ENCODE data around the gene EGFL8.
"Not testable (repeated sequence)": the region's sequence is repeated elsewhere in the genome, so short reads cannot be mapped to it uniquely, and the experiment has no call there.

EGFL8 gene

DNA sequence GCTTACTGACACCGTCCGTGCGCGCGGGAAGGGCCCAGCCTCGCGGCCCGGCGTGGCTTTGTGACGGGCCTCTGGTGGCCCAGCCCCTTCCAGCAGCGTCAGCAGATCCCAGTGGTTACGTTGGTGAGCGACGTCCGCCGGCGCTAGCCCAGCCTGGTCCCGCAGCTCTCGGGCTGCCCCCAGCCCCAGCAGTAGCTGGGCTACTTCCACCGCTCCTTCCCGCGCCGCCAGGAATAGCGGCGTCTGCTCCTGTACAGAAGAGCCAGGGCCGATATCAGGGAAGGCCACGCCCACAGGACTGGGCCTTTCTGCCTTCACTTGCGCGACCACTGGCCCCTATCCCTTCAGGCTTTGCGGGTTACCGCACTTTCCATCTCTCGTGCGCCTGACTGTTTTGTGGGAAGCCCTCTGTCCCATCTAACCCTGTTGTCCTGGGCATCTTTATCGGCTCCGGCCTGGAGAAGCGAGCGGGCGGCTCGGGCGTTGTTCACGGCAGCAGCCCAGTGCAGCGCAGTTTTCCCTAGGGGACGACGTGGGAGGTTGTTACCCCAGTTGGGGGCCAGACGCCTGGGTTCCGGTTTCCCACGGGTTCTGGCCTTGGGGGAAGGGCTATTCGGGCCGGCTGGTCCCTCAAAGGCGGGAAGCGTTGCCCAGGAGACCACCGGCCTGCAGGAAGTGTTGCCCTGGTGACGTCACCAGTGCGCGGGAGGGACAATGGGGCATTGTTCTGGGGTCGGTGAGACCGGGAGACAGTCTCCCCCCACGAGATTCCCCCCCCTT lies 31.7 kb downstream of the EGFL8 start:
- no peak for DNase-seq (ENCODE audit: low read depth)

DNA sequence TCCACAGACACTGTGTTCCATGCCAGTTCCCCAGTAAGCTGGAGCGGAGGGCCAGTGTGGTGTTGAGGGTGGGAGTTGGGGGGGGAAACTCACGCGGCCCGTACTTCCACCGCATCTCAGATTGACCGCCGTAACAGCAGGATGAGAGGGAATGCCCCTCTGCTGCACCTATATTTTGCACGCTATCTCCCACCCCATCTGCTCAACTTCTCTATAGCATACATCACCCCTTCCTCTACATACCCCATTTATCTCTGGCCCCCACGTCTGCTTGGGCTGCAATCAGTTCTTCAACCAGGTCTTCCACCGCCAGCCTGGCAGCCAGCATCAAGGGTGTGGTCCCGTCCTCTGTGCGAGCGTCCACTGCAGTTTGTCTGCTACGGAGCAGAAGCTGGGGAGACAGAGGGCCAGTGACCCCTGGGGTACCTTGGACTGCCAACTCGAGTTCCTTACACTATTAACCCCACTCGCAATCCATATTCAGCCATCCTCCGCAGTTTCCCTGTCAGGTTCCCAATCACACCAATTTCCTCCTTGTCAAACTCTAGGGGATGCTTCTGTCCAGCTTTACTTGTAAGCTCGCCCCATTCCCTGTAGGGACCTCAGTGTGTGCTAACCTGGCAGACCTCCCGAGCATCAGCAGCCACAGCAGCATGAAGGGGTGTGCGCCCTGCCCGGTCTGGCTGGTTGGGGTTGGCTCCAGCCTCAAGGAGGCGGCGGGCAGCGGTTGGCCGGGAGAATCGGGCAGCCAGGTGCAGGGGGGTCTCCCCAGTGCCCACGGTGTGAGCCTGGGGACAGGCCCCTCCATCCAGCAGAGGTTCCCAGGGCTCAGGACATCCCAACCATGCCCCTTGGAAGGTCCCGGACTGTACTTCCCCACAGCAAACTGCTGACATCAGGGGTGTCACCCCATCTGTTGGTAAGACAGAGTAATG lies 32.6 kb downstream of the EGFL8 start:
- no peak for DNase-seq (ENCODE audit: low read depth)

DNA sequence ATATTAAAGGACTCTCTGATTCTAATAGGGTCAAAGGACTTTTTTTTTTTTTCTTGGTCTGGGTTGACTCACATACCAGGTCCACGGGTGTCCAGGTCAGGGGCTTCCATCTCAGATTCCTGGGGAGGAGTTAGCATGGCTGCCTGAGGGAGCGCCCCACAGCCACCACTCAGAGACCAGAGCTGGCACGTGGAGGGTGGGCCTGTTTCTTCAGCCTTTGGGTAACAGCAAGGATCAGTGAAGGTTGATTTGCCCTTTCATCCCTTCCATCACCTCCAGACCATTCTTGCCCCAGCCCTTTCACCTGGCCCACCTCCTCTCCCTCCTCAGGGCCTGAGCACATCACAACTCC lies 33.9 kb downstream of the EGFL8 start:
- no peak for DNase-seq (ENCODE audit: low read depth)

DNA sequence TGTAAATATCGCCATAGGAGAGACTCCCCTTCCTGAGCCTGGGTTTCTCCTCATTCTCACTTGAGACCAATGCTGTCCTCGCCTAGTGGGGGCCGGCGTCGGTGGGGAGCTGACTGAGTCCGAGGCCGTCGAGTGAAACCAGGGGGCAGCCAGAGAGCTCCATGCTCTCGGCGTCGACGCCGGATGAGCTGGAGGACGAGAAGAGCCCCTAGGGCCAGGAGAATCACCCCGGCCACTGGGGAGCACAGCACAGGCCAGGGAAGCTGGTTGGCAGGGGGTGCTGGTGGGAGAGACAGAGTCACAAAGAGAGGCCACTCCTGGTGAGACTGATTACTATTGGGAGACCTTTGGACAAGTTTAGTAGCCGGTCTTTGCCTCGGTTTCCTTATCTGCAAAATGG lies 34.5 kb downstream of the EGFL8 start:
- no peak for DNase-seq (ENCODE audit: low read depth)

DNA sequence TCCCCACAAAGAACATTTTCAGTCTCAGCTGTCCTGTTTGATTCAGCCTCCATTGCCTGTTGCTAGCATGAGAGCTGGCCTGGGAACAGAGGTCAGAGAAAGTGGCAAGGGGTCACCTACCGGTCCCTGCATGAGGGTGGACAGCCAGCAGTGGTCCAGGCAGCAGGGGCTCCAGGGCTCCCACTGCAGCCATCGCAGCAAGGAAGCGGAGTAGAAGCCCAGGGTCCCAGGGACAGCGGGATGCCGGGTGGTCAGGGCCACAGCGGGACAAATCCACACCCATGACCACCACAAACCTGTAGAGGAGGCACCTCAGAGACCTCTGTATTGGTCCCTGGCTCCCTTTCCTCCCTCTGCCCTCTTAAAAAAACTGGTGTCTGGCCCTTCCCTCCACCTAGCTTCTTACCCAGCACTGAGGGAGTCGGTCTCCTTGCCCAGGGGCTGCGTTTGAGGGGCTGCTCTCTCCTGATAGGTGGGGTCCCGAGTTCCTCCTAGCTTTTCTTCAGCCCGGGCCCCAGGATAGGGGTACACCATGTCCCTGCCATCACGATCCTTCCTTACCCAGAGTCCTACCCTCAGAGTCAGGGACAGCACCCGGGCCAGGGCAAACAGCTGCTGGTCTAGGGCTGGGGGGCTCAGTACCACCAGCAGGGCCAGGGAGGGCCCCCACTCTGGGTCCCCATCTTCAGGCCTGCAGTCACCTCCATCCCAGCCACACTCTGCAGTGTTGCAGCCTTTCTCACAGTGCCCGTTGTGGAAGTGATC lies 36.5 kb downstream of the EGFL8 start:
- no peak for DNase-seq (ENCODE audit: low read depth)

DNA sequence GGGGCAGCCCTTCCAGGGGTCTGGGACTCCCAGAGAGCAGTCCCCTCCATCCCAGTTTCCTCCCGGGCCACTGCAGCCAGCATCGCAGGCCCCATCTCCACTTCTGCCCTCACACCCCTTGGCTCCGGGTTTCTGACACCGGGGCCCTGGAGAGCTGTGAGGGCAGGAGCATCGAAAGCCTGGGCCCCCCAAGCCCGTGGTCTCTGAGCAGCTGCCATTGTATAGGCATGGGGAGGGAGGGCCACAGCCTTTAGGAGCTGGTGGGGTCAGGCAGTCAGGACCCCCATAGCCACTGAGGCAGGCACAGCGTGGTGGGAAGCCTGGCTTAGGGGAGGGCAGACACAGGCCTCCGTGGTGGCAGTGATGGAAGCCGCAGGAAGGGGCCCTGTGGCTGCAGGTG lies 37.8 kb downstream of the EGFL8 start:
- DNase-seq (ENCODE audit: low read depth): no peak

DNA sequence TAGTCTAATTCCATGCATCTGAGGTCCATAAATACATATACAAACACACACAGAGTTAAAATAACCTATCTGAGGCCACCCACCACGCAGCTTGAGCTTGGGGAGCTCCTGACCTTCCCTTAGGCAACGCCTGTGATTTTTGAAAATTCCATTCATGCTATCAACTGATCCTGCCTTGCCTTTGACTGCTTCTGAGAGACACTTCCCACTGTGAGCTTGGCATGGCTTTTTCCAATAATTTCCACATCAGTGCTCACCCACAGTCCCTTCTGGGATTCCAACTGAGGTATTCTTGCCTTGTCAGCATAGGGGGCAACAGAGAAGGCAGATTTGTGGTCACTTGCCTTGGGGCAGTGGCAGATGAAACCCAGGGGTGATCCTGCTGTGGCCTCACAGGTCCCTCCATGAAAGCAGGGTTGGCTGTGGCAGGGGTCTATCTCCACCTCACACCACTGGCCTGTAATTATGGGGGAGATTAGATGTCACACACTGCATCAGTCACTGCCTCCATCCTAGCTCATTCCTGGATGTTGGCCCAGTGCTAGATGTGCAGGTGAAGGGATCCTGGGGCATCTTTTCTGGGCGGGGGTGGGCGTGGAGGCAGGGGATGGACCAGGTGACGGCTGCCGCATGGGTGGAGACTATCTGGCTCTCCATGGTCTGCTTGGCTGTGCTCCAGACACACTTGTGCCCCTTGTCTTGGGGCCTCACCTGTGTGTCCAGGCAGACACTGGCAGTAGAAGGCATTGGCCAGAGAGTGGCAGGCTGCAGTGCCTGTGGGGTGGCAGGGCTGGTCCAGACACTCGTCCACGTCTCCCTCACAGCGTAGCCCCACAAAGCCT lies 39.3 kb downstream of the EGFL8 start:
- no peak for DNase-seq (ENCODE audit: low read depth)

DNA sequence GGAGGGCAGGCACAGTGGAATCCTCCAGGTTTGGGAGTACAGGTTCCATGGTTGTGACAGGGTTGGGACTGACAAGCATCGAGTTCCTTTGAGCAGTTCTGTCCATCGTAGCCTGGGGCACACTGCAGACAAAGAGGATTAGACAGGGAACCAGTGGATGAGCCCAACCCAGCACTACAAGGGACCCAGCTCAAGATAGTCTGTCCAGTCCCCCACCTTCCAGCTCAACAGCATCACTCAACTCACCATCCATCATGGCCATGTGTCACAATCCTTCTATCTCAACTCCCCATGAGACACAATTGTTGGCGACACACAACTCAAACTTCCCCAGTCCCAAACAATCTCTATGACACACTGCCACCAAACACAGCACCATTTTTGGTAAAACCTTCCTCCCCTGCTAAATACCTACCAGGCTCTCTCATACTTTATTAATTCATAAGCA lies 39.9 kb downstream of the EGFL8 start:
- no peak for DNase-seq (ENCODE audit: low read depth)

DNA sequence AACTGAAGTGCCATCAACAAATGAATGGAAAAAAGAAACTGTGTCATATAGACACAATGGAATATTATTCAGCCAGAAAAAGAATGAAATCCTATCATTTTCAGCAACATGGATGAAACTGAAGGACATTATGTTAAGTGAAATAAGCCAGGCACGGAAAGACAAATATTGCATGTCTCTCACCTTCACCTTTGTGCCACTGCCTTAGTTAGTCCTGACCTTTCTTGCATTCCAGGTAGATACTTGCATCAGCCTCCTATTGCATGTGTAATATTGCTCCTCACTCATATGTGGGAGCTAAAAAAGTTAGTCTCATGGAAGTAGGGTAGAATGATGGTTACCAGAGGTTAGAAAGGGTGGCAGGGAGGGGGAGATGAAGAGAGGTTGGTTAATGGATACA lies 44.6 kb downstream of the EGFL8 start:
- no peak for DNase-seq (ENCODE audit: low read depth)

DNA sequence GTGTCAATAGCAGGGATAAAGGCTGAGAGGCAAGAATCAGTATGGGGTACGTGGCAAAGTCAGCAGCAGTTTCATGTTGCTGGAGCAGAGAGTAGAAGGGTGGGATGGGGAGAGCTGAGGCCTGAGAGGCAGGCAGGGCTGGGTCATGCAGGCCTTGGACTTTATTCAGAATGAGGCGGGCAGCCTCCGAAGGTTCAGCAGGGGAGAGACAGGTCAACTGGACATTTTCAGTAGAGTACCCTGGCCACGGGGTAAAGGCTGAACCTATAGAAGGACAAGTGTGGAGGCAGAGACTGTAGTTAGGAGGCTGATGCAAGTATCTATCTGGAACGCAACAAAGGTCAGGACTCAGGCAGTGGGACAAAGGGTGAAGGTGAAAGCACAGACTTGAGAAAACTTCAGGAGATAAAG lies 45.8 kb downstream of the EGFL8 start:
- DNase-seq (ENCODE audit: low read depth): no peak

DNA sequence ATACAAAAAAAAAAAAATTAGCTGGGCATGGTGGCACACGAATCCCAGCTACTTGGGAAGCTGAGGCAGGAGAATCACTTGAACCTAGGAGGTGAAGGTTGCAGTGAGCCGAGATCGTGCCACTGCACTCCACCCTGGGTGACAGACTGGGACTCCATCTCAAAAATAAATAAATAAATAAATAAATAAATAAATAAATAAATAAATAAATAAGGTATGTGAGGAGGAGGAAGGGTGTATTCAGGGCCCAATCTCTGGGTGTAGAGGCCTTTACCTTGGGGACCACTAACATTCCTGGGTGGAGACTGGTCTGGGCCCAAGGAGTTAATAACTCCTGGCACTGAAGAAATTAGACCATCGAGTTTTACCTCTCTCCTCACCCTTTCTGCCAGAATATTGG lies 47.0 kb downstream of the EGFL8 start:
- DNase-seq (ENCODE audit: low read depth): not testable (repeated sequence)

DNA sequence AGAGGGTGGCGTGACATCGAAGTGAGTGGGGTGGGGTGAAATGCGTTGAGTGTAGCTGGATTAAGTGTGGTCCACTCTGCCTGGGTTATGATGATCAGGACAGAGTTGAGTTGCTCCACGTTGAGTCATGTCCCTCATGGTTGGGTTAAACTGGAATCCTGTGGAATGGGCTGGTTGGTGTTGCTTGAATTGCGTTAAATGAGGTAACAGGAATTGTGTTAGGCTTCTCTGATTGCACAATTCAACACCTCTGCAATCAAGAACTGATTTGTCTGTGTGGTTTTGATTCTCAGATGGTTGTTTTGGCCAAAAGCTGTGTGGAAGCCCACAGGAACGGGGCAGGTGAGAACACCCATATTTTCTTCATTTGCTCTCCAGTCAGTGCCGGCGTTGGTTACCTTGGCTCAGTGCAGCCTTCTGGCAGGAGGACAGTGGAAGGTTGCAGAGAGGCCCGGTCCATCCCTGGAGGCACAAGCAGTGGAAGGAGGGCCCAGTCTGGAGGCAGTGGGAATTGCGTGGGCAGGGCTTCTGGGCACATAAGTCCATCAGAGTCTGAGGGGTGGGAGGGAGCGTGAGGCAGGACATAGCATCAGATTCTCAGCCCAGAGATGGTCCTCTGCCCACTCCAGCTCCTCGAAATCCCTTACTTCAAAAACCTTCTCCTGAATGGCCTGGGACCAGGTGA lies 47.8 kb downstream of the EGFL8 start:
- DNase-seq (ENCODE audit: low read depth): no peak

DNA sequence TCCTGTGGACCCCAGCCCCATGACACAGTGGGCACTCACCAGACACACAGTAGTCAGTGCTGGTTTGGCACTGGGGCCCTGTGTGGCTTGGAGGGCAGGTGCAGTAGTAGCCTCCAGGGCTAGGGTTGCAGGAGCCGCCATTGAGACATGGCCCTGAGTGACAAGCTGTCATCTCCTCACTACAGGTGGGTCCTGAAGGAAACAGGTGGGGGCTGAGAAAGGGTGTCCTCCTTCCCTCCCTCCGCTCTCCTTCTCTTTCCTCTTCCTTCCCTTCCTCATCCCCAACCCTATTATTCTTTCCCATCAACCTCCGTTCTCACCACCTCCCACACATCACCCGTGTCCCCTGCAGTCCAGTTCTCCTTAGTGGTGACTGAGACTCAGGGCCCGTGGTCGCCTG lies 49.3 kb downstream of the EGFL8 start:
- no peak for DNase-seq (ENCODE audit: low read depth)

DNA sequence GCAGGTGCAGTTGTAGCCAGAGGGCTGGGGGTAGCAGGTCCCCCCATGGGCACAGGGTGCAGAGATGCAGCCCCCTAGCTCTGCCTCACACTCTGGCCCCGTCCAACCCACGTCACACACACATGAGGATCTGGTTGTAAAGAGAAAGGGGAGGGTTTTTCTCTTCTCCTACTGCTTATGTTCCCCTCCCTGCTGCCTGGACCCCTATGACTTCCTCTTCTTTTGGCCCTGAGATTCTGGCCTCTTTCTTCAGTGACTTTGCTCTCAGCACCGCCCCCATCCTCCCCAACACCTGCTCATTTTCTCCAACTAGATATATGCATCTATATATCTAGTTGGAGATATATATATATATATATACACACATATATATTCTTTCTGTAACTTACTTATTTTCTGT lies 49.7 kb downstream of the EGFL8 start:
- DNase-seq (ENCODE audit: low read depth): no peak

DNA sequence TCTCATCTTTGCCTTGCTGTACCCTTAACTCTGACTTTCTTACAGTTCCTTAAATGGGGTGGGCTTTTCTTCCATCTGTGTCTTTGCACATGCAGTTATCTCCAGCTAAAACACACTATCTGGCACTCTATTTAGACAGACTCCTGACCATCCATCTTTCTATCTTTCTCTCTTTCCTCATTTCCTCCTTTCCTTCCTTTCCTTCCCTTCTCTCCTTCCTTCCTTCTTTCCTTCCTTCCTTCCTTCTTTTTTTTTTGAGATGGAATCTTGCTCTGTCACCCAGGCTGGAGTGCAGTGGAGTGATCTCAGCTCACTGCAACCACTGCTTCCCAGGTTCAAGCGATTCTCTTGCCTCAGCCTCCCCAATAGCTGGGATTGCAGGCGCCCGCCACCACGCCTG lies 51.2 kb downstream of the EGFL8 start:
- no peak for DNase-seq (ENCODE audit: low read depth)

DNA sequence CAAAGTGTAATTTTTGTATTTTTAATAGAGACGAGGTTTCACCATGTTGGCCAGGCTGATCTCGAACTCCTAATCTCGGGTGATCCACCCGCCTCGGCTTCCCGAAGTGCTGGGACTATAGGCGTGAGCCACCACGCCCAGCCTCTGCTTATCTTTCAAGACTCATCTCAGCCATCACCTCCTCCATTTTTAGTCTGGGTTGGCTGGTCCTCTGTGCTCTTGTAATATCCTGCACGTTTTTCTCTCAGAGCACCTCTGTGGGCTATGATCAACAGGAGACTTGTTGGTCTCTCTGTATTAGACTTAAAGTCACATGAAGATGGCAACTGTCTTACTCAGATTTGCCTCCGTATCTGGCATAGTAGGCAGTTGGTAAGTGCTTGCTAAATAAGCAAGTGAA lies 51.9 kb downstream of the EGFL8 start:
- no peak for DNase-seq (ENCODE audit: low read depth)

DNA sequence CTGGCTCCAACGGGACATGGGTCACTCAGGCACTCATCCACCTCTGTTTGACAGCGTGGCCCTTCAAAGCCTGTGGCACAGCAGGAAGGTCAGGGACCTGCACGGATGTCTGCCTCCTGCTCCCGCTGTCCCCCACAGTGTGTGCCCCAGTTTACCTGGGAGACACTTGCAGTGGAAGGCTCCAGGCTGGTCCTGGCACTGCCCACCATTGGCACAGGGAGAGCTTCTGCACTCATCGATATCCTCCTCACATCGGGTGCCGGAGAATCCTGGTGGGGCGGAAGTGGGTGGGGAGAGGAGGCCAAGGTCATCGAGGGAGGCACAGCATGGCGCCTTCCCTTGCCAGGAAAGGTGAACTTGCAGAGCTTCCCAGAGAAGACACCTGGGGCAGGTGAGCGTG lies 52.6 kb downstream of the EGFL8 start:
- no peak for DNase-seq (ENCODE audit: low read depth)
